Astrocyte (in vitro differentiated cells and primary cell): ENCODE measurements around the gene TM9SF1.

Source experiments
- CTCF ChIP-seq: IDR thresholded peaks from 2 replicates; pipeline ENCODE4 v1.5.1; 2011; ENCODE audit warnings: low read depth, mild to moderate bottlenecking, inconsistent platforms, low read length, moderate library complexity; ENCODE audit not compliant: insufficient read depth
- EZH2 ChIP-seq: IDR thresholded peaks from 2 replicates; pipeline ENCODE4 v1.6.1; 2012; ENCODE audit warnings: mild to moderate bottlenecking, low read length, inconsistent platforms; ENCODE audit not compliant: insufficient read depth

GRCh38 chr14:24212924-24213865, 18.0 kb upstream of the TM9SF1 start, which contains the start of gene CHMP4A:
- TF ChIP-seq CTCF (no peak), EZH2 (no peak)
